ENCODE measurements around the gene NPTX1. TPM values are rescaled to one million over a fixed set of nuclear protein-coding genes. Genes with fewer than 3 reads are reported as not detected.

NPTX1 gene
- total RNA-seq, 2 experiments from 2014 or later, result 8.8 to 10.0 TPM

- Mint-ChIP-seq H3K27me3 (peaks cover 2% of the 10 kb centered on the region), H3K9me3 (no peaks in the 10 kb centered on the region), H3K4me3 (no peak overlapping the region), H3K27ac (no peak overlapping the region), H3K4me1 (no peaks in the 10 kb centered on the region), H3K36me3 (ENCODE audit: low read depth) (no peaks in the 10 kb centered on the region)
- CTCF ChIA-PET, result no interaction called here
- POLR2A ChIA-PET, result no interaction called here
- DNase-seq, result no peak
Measured at GRCh38 chr17:80447790-80448189, 28.6 kb downstream of the NPTX1 start.

- DNase-seq, result no peak
- Mint-ChIP-seq H3K27me3 (peaks cover 3% of the 10 kb centered on the region), H3K4me1 (no peaks in the 10 kb centered on the region), H3K4me3 (no peak overlapping the region), H3K27ac (no peak overlapping the region), H3K9me3 (no peaks in the 10 kb centered on the region), H3K36me3 (ENCODE audit: low read depth) (no peaks in the 10 kb centered on the region)
- ChIA-PET POLR2A (no interaction called here), CTCF (no interaction called here)
Measured at GRCh38 chr17:80446645-80447405, 29.6 kb downstream of the NPTX1 start.

- POLR2A ChIA-PET, result interaction anchor here (1.5 kb wide), 1 partner anchor 9 kb away, joined by 3 read pairs; no protein-coding TSS in a partner anchor
- H3K4me1 Mint-ChIP-seq, result no peaks in the 10 kb centered on the region
Measured at GRCh38 chr17:80445726-80446110, 30.7 kb downstream of the NPTX1 start.

GRCh38 chr17:80445007-80445725 is 31.2 kb downstream of the NPTX1 start:
- Mint-ChIP-seq H3K9me3 (no peaks in the 10 kb centered on the region), H3K36me3 (ENCODE audit: low read depth) (no peaks in the 10 kb centered on the region), H3K27ac (no peak overlapping the region), H3K4me3 (no peak overlapping the region), H3K4me1 (no peaks in the 10 kb centered on the region), H3K27me3 (peaks cover 3% of the 10 kb centered on the region)
- ChIA-PET CTCF (no interaction called here), POLR2A (interaction anchor here (1.5 kb wide), 1 partner anchor 9 kb away, joined by 3 read pairs; no protein-coding TSS in a partner anchor)
- DNase-seq, result no peak

More at GRCh38 chr17:80445726-80446110, 30.7 kb downstream of the NPTX1 start:
- H3K27ac Mint-ChIP-seq, result no peak overlapping the region
- no peak for DNase-seq
- CTCF ChIA-PET, result no interaction called here
- no peaks in the 10 kb centered on the region for H3K36me3 Mint-ChIP-seq (ENCODE audit: low read depth)
- H3K27me3 Mint-ChIP-seq, result peaks cover 3% of the 10 kb centered on the region
- no peak overlapping the region for H3K4me3 Mint-ChIP-seq
- no peaks in the 10 kb centered on the region for H3K9me3 Mint-ChIP-seq

GRCh38 chr17:80444644-80444979 is 31.8 kb downstream of the NPTX1 start:
- Mint-ChIP-seq H3K27ac (no peak overlapping the region), H3K9me3 (no peaks in the 10 kb centered on the region), H3K4me3 (no peak overlapping the region), H3K27me3 (peaks cover 3% of the 10 kb centered on the region), H3K36me3 (ENCODE audit: low read depth) (no peaks in the 10 kb centered on the region), H3K4me1 (no peaks in the 10 kb centered on the region)
- CTCF ChIA-PET, result no interaction called here
- no peak for DNase-seq
- POLR2A ChIA-PET, result no interaction called here

GRCh38 chr17:80443916-80444643 is 32.3 kb downstream of the NPTX1 start:
- ChIA-PET CTCF (no interaction called here), POLR2A (no interaction called here)
- H3K4me3 Mint-ChIP-seq, result no peak overlapping the region
- H3K36me3 Mint-ChIP-seq (ENCODE audit: low read depth), result no peaks in the 10 kb centered on the region
- H3K9me3 Mint-ChIP-seq, result no peaks in the 10 kb centered on the region
- no peaks in the 10 kb centered on the region for H3K4me1 Mint-ChIP-seq
- peaks cover 3% of the 10 kb centered on the region for H3K27me3 Mint-ChIP-seq
- H3K27ac Mint-ChIP-seq, result no peak overlapping the region
- DNase-seq, result no peak

- DNase-seq, result no peak
- H3K4me3 Mint-ChIP-seq, result no peak overlapping the region
- no peaks in the 10 kb centered on the region for H3K9me3 Mint-ChIP-seq
- H3K4me1 Mint-ChIP-seq, result no peaks in the 10 kb centered on the region
- H3K27me3 Mint-ChIP-seq, result peaks cover 3% of the 10 kb centered on the region
- ChIA-PET CTCF (no interaction called here), POLR2A (interaction anchor here (1.2 kb wide), 1 partner anchor 11 kb away, joined by 4 read pairs; no protein-coding TSS in a partner anchor)
- no peak overlapping the region for H3K27ac Mint-ChIP-seq
- no peaks in the 10 kb centered on the region for H3K36me3 Mint-ChIP-seq (ENCODE audit: low read depth)
Measured at GRCh38 chr17:80443498-80443897, 32.9 kb downstream of the NPTX1 start.

- Mint-ChIP-seq H3K36me3 (ENCODE audit: low read depth) (no peaks in the 10 kb centered on the region), H3K27me3 (peaks cover 3% of the 10 kb centered on the region), H3K27ac (no peak overlapping the region), H3K9me3 (no peaks in the 10 kb centered on the region), H3K4me1 (no peaks in the 10 kb centered on the region), H3K4me3 (no peak overlapping the region)
- ChIA-PET CTCF (no interaction called here), POLR2A (interaction anchor here (1.2 kb wide), 1 partner anchor 11 kb away, joined by 4 read pairs; no protein-coding TSS in a partner anchor)
- DNase-seq, result no peak
Measured at GRCh38 chr17:80442764-80443163, 33.6 kb downstream of the NPTX1 start.

- Mint-ChIP-seq H3K27ac (no peak overlapping the region), H3K4me3 (no peak overlapping the region), H3K27me3 (peaks cover 3% of the 10 kb centered on the region), H3K4me1 (no peaks in the 10 kb centered on the region), H3K9me3 (no peaks in the 10 kb centered on the region), H3K36me3 (ENCODE audit: low read depth) (no peaks in the 10 kb centered on the region)
- POLR2A ChIA-PET, result interaction anchor here (1.2 kb wide), 1 partner anchor 12 kb away, joined by 4 read pairs; no protein-coding TSS in a partner anchor
- DNase-seq, result no peak
- CTCF ChIA-PET, result no interaction called here
Measured at GRCh38 chr17:80442323-80442659, 34.1 kb downstream of the NPTX1 start.

GRCh38 chr17:80441598-80442322 is 34.6 kb downstream of the NPTX1 start:
- DNase-seq, result no peak
- CTCF ChIA-PET, result interaction anchor here (1.6 kb wide), 1 partner anchor 340 kb away, joined by 4 read pairs; the partner anchor contains the start of gene GAA
- H3K27me3 Mint-ChIP-seq, result peaks cover 3% of the 10 kb centered on the region
- no peaks in the 10 kb centered on the region for H3K9me3 Mint-ChIP-seq
- H3K36me3 Mint-ChIP-seq (ENCODE audit: low read depth), result no peaks in the 10 kb centered on the region
- no peak overlapping the region for H3K27ac Mint-ChIP-seq
- POLR2A ChIA-PET, result interaction anchor here (0.8 kb wide), 1 partner anchor 13 kb away, joined by 4 read pairs; no protein-coding TSS in a partner anchor
- no peaks in the 10 kb centered on the region for H3K4me1 Mint-ChIP-seq
- H3K4me3 Mint-ChIP-seq, result no peak overlapping the region

GRCh38 chr17:80441133-80441578 is 35.3 kb downstream of the NPTX1 start:
- DNase-seq, result peak; percentile 66
- no peak overlapping the region for H3K4me3 Mint-ChIP-seq
- no peaks in the 10 kb centered on the region for H3K4me1 Mint-ChIP-seq
- no peaks in the 10 kb centered on the region for H3K36me3 Mint-ChIP-seq (ENCODE audit: low read depth)
- CTCF ChIA-PET, result interaction anchor here (1.6 kb wide), 1 partner anchor 340 kb away, joined by 4 read pairs; the partner anchor contains the start of gene GAA
- POLR2A ChIA-PET, result interaction anchor here (0.8 kb wide), 1 partner anchor 13 kb away, joined by 4 read pairs; no protein-coding TSS in a partner anchor
- H3K9me3 Mint-ChIP-seq, result no peaks in the 10 kb centered on the region
- no peak overlapping the region for H3K27ac Mint-ChIP-seq
- peaks cover 3% of the 10 kb centered on the region for H3K27me3 Mint-ChIP-seq

GRCh38 chr17:80439499-80439898 is 36.9 kb downstream of the NPTX1 start:
- H3K36me3 Mint-ChIP-seq (ENCODE audit: low read depth), result no peaks in the 10 kb centered on the region
- H3K27me3 Mint-ChIP-seq, result peaks cover 3% of the 10 kb centered on the region
- CTCF ChIA-PET, result no interaction called here
- H3K9me3 Mint-ChIP-seq, result no peaks in the 10 kb centered on the region
- POLR2A ChIA-PET, result no interaction called here
- H3K27ac Mint-ChIP-seq, result no peak overlapping the region
- H3K4me1 Mint-ChIP-seq, result no peaks in the 10 kb centered on the region
- H3K4me3 Mint-ChIP-seq, result no peak overlapping the region
- no peak for DNase-seq

GRCh38 chr17:80438806-80439205 is 37.6 kb downstream of the NPTX1 start:
- no peak for DNase-seq
- Mint-ChIP-seq H3K4me3 (no peak overlapping the region), H3K9me3 (no peaks in the 10 kb centered on the region), H3K27me3 (peaks cover 3% of the 10 kb centered on the region), H3K4me1 (no peaks in the 10 kb centered on the region), H3K36me3 (ENCODE audit: low read depth) (no peaks in the 10 kb centered on the region), H3K27ac (no peak overlapping the region)
- ChIA-PET POLR2A (no interaction called here), CTCF (no interaction called here)

Measured in activated CD4-positive, alpha-beta memory T cell treated with anti-CD3 and anti-CD28 coated beads, Interleukin-2, amount 10 ng/mL, durations not matched to agents 7 days and 5 days (primary cell).